ENCODE measurements around the gene FBLN7. TPM values are rescaled to one million over a fixed set of nuclear protein-coding genes. Genes with fewer than 3 reads are reported as not detected.

The FBLN7 gene
- total RNA-seq, 1 donor from 2014 or later = 0.20 TPM

- Mint-ChIP-seq H3K27me3 (ENCODE audit: unreplicated experiment) (peaks cover under 1% of the 10 kb centered on the region), H3K4me1 (ENCODE audit: low read depth, unreplicated experiment) (peaks cover 1% of the 10 kb centered on the region), H3K36me3 (ENCODE audit: unreplicated experiment) (no peaks in the 10 kb centered on the region), H3K9me3 (ENCODE audit: unreplicated experiment) (no peaks in the 10 kb centered on the region), H3K4me3 (ENCODE audit: unreplicated experiment) (no peak overlapping the region), H3K27ac (ENCODE audit: unreplicated experiment) (no peak overlapping the region)
- no peak for DNase-seq
- TF ChIP-seq CTCF (IDR thresholded peaks at IDR 0.05; ENCODE audit: partially characterized antibody, unreplicated experiment) = no peak
These were observed 12.7 kb downstream of the FBLN7 start for GRCh38 chr2:112150851-112151250.

- no peak for DNase-seq
- Mint-ChIP-seq H3K36me3 (ENCODE audit: unreplicated experiment) (no peaks in the 10 kb centered on the region), H3K4me1 (ENCODE audit: low read depth, unreplicated experiment) (peaks cover 1% of the 10 kb centered on the region), H3K4me3 (ENCODE audit: unreplicated experiment) (no peak overlapping the region), H3K27me3 (ENCODE audit: unreplicated experiment) (peaks cover 2% of the 10 kb centered on the region), H3K27ac (ENCODE audit: unreplicated experiment) (no peak overlapping the region), H3K9me3 (ENCODE audit: unreplicated experiment) (no peaks in the 10 kb centered on the region)
- no peak for TF ChIP-seq CTCF (IDR thresholded peaks at IDR 0.05; ENCODE audit: partially characterized antibody, unreplicated experiment)
These were observed 13.1 kb downstream of the FBLN7 start for GRCh38 chr2:112151271-112151670.

- Mint-ChIP-seq H3K36me3 (ENCODE audit: unreplicated experiment) (no peaks in the 10 kb centered on the region), H3K27ac (ENCODE audit: unreplicated experiment) (no peak overlapping the region), H3K4me3 (ENCODE audit: unreplicated experiment) (no peak overlapping the region), H3K27me3 (ENCODE audit: unreplicated experiment) (peaks cover 2% of the 10 kb centered on the region), H3K4me1 (ENCODE audit: low read depth, unreplicated experiment) (peaks cover 1% of the 10 kb centered on the region), H3K9me3 (ENCODE audit: unreplicated experiment) (no peaks in the 10 kb centered on the region)
- no peak for TF ChIP-seq CTCF (IDR thresholded peaks at IDR 0.05; ENCODE audit: partially characterized antibody, unreplicated experiment)
- no peak for DNase-seq
These were observed 13.7 kb downstream of the FBLN7 start for GRCh38 chr2:112151701-112152440.

GRCh38 chr2:112152476-112153178 lies 14.4 kb downstream of the FBLN7 start:
- DNase-seq = no peak
- Mint-ChIP-seq H3K36me3 (ENCODE audit: unreplicated experiment) (no peaks in the 10 kb centered on the region), H3K4me1 (ENCODE audit: low read depth, unreplicated experiment) (peaks cover 1% of the 10 kb centered on the region)

More at GRCh38 chr2:112152476-112153178, 14.4 kb downstream of the FBLN7 start:
- Mint-ChIP-seq H3K27me3 (ENCODE audit: unreplicated experiment) (peaks cover 2% of the 10 kb centered on the region), H3K4me3 (ENCODE audit: unreplicated experiment) (no peak overlapping the region), H3K27ac (ENCODE audit: unreplicated experiment) (no peak overlapping the region), H3K9me3 (ENCODE audit: unreplicated experiment) (no peaks in the 10 kb centered on the region)
- TF ChIP-seq CTCF (IDR thresholded peaks at IDR 0.05; ENCODE audit: partially characterized antibody, unreplicated experiment) = no peak
